GM21367 (cell line): ENCODE measurements around the gene PHACTR1.
"Not testable (repeated sequence)": the region's sequence is repeated elsewhere in the genome, so short reads cannot be mapped to it uniquely, and the experiment has no call there.

Experiments used
- ATAC-seq: cut with Tn5 transposase; IDR thresholded peaks from one replicate; pipeline ENCODE4 v1.9.1; 2021; ENCODE audit not compliant: unreplicated experiment

Gene PHACTR1

GRCh38 chr6:12748815-12749521, 32.4 kb downstream of the PHACTR1 start:
- ATAC-seq = no peak

GRCh38 chr6:12749531-12750379, 33.2 kb downstream of the PHACTR1 start:
- no peak for ATAC-seq

GRCh38 chr6:12750416-12750815, 33.8 kb downstream of the PHACTR1 start:
- ATAC-seq = no peak

- no peak for ATAC-seq
Observed at GRCh38 chr6:12751694-12752325, 35.2 kb downstream of the PHACTR1 start.

DNA sequence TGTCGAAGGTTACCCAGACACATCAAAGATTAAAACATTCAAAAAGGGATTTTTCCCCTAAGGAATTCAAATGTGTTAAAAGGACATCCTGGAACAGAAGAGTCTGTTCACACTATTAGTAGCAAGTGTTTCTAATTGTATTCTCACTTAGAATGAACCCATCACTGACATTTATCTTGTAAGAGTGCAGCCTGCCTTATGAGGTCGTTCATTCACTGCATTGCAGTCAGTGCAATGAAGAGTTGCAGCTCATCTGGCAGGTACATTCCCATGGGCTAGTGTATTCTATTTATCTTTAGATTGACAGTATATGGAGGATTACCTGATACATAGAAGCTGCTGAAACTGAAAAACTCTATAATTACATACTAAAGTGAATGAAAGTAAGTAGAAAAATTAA, 36.5 kb downstream of the PHACTR1 start:
- ATAC-seq = no peak

DNA sequence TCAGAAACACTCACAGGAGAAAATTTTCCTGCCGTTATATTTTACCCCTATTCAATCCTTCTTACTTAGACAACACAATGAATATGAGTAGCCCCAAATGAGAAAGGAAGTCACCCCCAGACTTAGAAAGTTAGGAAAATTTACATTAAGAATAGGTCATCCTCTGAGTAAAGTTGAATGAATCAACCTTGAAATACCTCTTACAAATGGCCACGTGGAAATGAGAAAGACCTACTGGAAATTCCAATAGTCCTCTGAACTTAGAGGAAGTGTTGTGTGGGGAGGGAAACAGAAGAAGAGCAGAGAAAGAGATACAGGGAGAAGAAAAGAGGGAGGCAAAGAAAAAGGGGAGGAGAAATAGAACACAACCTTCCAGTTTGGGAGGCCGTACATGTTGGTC, 43.7 kb downstream of the PHACTR1 start:
- ATAC-seq = no peak

- no peak for ATAC-seq
Observed at GRCh38 chr6:12760911-12761310, 44.3 kb downstream of the PHACTR1 start.

GRCh38 chr6:12761376-12762115, 45.0 kb downstream of the PHACTR1 start:
- ATAC-seq = no peak

- not testable (repeated sequence) for ATAC-seq
Observed at GRCh38 chr6:12762731-12763434, 46.3 kb downstream of the PHACTR1 start.

DNA sequence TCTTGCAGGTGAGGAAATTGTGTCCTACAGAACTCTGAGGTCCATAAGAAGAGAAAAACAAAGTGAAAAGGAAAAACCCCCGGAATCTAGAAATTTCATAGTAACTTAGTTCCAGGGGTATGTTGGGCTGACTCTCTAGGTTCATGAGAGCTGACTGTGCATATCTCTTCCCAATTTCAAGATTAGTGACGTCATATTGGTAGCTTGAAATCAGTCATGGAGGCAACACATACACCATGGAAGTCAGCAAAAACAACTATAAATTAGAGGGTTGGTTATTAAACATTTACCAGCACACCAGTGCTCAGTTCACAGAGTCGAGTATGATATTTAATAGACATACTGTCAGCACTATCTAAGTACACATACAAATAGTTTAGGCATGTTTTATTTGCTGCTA, 49.8 kb downstream of the PHACTR1 start:
- no peak for ATAC-seq

DNA sequence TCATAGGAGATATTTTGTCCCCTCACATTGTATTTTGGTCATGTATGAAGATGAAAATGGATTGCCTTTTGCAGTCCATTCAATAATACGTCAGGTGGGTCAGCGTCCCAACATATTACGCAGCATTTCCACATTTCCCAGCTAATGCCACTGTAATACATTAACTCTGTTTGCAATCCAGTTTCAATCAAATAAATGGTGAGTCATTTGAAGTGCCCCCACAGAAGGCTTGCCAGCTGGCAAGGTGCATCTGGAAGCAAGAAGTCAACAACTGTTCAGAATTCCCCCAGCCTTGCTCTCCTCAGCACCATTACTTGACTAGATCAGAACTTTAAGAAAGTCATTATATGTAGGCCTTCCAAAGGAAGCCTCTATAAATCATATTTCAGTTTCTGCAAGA, 50.4 kb downstream of the PHACTR1 start:
- no peak for ATAC-seq

DNA sequence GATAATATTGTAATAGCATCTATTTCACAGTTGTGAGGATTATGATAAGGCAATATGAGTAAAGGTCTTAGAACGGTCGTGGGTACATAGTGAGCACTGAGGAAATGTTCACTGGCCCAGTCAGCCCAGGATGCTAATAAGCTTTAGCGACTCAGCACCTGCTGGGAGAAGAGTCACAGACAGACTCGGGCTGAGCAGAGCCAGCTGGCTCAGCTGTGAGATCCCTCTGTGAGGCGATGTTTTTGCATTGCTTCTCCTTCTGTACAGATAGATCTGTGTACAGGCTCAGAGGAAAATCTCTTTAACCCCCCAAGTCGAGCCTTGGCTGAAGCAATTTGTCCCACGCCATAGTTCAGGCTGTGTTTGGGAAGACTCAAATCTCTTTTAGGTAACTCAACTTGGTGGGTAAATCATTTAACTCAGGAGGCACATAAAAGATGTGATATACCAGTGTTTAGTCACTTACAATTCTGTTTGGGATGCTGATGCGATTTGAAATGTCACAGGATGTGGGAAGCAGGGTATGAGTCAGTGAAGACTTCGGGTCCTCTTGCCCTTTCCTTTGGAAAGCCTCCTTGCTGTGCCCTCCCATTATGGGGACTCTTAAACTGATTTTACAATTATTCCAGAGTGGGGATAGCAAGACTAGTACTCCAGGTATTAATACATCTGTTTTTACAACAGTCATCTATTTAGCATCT, 53.1 kb downstream of the PHACTR1 start:
- no peak for ATAC-seq

DNA sequence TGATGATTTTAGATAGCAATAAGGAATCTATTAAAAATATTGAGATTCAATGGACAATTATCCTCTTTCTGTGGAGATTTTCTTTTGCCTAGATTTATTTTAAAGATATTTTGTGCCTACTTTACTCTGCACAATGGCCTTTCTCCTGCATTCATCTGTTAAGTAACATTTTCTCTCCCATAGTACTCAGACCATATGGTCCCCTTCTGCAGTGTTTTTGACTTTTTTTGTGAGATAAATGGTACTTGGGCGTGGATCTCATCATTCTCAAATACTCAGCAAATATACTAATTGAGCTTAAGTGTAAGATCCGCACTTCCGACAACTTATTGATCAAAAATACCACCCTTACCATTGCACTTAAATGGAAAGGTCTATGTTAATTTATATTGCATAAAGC, 55.8 kb downstream of the PHACTR1 start:
- ATAC-seq = no peak

DNA sequence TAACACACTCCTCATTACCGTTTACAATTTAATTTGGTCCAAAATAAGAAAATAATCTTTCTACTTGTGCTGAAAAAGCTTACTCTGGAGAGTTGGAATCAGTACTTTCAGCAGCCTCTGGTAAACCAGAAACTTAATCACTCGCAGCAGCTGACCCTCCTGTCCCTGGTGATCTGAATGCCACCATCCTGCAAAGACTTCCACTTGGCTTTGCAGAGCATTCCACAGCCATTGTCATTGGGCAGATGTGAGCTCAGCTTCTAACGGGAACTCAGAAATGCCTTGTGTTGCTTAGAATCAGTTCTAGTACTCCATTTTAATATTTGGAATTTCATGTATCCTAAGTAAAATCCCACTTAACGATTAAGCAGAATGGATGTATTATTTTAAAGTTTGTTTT, 59.7 kb downstream of the PHACTR1 start:
- ATAC-seq = no peak

- ATAC-seq = no peak
Observed at GRCh38 chr6:12779772-12780171, 63.2 kb downstream of the PHACTR1 start.

GRCh38 chr6:12782136-12782535, 65.6 kb downstream of the PHACTR1 start:
- ATAC-seq = no peak

- no peak for ATAC-seq
Observed at GRCh38 chr6:12785301-12785700, 68.7 kb downstream of the PHACTR1 start.

DNA sequence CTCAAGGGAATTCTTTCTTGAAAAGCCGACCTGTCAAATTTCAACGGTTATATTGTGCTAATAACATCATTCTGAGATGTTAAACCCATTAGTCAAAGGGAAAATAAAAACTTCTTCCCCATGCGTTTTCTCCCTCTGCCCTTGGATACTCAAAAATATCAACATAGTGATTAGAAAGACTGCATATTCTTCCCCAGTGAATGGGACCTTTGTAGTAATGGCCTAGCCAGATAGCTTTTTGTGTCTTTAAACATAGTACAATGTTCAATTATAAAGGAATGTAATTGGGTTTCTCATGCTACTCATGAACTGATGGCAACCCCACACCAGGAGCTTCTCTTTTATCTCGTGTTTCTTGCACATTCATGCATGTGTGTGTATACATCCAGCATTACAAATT, 69.4 kb downstream of the PHACTR1 start:
- no peak for ATAC-seq

DNA sequence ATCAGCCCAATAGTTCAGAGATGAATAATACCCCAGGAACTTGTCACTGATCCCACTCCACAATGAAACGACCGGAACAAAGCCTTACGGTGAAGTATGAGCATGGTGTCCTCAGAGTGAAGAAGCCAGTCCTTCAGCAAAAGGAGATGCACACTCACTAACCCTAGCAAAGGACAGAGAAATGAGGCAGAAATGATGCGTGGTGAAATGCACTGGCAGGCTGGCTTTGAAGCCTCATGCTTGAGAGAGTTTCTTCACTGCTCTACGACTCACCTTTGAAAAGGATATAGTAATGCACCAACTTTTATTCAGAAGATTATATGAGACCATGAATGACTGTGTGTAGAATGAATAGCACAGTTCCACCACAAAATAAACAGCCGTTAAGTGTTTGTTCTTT, 74.8 kb downstream of the PHACTR1 start:
- no peak for ATAC-seq

DNA sequence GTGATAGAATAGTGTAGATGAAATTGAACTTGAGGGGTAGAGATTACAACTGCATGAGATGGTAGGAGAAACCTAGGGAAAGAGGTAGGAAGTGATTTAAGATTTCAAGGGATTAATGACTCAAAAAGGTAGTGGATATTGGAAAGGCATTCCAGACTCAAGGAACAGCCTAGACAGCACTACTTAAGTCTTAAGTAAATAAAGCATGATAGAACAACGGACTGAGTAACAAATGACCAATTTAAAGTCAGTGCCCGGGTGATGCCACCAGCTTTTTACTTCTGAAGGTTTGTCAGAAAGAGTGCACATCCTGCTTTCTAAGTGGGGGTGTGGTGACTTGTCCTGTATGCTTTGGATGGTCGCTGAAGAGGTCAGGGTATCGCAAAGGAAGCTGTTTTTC, 81.8 kb downstream of the PHACTR1 start:
- no peak for ATAC-seq
